Fibroblast of peridontal ligament (primary cell): Measurements from ENCODE around the gene GPR63.

ENCODE experiments used
- DNase-seq: peaks from one replicate; pipeline ENCODE4 v3.0.0-alpha.2; 2010; ENCODE audit errors: extremely low read depth

GPR63 gene

DNA sequence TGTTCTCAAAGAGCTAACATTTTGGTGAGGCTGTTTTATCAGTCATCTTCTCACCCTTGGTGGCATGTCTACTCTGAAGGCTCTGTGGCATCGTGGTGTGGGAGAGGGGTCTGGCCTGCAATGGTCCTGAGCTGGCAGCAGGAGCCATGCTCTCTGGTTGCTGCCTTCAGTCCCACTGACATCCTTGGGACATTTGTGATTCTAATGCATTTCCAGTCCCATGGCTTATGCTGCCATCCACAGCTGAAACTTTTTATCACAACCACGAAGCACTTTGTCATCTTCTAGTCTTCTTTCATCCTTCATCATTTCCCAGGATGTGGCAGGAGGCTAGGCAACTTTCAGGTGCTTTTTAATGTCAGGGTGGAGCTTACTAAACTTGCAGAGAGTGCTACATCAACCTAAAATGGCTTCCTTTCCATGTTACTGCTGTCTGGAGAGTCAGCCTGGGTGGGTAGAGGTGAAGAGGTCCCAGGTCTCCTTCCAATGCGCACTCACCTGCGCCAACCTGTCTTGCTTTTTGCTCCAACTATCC, 77.1 kb downstream of the GPR63 start:
- no peak for DNase-seq

DNA sequence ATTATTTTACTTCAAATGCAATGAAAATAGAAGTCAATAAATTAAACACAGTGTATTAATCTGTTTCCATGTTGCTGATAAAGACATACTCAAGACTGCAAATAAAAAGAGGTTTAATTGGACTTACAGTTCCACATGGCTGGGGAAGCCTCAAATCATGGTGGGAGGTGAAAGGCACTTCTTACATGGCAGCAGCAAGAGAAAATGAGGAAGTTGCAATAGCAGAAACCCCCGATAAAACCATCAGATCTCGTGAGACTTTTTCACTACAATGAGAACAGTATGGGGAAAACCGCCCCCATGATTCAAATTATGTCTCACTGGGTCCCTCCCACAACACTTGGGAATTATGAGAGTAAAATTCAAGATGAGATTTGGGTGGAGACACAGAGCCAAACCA, 82.2 kb downstream of the GPR63 start:
- no peak for DNase-seq

DNA sequence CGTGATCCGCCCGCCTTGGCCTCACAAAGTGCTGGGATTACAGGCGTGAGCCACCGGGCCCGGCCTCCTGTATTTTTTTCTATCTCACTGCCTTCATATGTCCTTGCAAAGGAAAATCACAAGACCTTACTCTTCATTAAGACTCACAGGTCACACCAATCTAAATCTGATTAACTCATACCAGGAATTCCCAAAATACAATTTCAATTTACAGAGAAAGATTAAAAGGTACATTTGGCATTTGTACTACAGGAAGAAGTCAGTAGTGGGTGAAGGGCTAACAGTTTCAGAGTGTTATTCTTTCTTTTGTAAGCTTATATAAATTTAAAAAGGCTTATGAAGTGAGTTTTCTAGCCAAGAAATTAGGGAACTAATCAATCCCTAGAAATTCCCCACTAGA, 87.4 kb downstream of the GPR63 start:
- no peak for DNase-seq
